Left cardiac atrium (tissue), 4 donors: Measurements from ENCODE around the gene ARHGEF26. TPM values are rescaled to one million over a fixed set of nuclear protein-coding genes. Genes with fewer than 3 reads are reported as not detected.

Experiments used
- ATAC-seq, 2 donors: fragments of 200-7000 bp; cut with Tn5 transposase; one replicate each; pipeline ENCODE4 v1.9.1; 2020; ENCODE audit warnings: mild to moderate bottlenecking in 2 of 2, moderate library complexity in 2 of 2
- DNase-seq: peaks from one replicate; pipeline ENCODE4 v3.0.0-alpha.2; 2020
- intact Hi-C, 2 donors: fragments of 100-400 bp; cut with DNase I; formaldehyde crosslinking; loops; one replicate each; pipeline versions ENCODE4 v1.14.1 to v1.15.1; 2022 to 2023
- total RNA-seq, 2 donors: library from RNA; stranded (reverse); fragmentation: NEBNext Ultra II Directional; extraction: Animal tissue kit (Norgen Biotek cat#: 25700); gene quantifications; one replicate each; pipeline ENCODE4 v1.2.1, GENCODE V29; 2021
- donor health status: DM: no; HTN: yes; CAD: no.
- donor health status: DM: no; HTN: yes; CAD: no; lungs with severe emphysema.
- donor health status: DM: yes; HTN: yes; CAD: no.
- donor health status: Dilated cardiomyopathy.

Gene ARHGEF26
- total RNA-seq, 2 donors from 2014 or later, result 5.2 to 5.6 TPM

DNA sequence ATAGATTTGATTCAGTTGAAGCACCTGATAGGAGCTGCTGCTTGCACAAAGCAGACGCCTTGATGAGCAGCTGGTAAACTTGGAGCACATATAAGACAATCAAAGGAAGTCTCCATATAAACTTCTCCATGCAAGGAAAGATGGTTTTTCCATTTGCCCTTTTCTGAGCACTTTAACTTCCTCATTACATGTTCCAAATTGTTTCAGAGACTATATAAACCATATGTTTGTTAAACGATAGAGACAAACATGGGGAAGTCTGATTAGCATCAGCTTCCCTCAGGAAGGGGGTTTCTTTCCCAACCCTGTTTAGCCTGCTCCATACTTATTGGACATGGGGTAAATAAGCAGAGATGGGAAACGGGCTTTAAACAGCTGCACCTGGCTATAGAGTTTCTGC, 115.1 kb downstream of the ARHGEF26 start:
- no peak for DNase-seq
- intact Hi-C loops, result no loop called here
- no peak for ATAC-seq

DNA sequence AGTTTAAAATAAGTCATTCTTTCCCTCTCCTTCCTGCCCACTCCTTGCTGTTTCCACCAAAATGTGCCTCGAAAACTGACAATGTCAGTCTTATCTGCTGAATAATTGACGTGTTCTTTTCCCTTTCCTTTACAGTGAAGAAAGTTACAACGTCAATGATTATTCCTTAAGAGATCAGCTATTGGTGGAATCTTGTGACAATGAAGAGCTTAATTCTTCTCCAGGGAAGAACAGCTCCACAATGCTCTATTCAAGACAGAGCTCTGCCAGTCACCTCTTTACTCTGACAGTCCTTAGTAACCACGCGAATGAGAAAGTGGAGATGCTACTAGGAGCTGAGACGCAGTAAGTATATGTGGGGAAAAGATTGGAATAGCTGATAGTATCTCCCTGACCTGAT, 119.0 kb downstream of the ARHGEF26 start:
- intact Hi-C loops, result no loop called here
- ATAC-seq, result no peak
- no peak for DNase-seq

GRCh38 chr3:154241496-154241895, 120.3 kb downstream of the ARHGEF26 start:
- ATAC-seq, result no peak
- intact Hi-C loops, result no loop called here
- DNase-seq, result no peak

GRCh38 chr3:154242766-154243165, 121.6 kb downstream of the ARHGEF26 start:
- intact Hi-C loops, result no loop called here
- DNase-seq (no peak), ATAC-seq (peak in 1 of 2 donors; percentile 5)

DNA sequence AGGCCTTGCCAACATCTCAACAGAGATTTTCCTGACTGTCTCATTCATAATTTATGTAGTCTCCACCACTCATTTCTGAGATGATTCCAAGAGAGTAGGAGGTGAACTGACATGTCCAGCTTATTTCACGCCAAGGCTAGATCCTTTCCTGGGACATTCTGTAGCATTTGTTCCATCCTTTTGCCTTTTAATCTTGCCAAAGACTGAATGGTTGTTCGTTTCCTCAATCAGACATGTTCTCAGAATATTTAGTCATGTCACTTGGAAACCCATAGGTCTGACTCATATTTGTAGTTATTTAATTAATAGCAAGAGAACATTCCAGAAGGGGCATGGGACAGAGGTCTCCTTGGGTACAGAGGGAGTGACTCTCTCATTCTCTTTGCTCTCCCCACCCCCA, 122.2 kb downstream of the ARHGEF26 start:
- intact Hi-C loops, result no loop called here
- DNase-seq, result no peak
- ATAC-seq, result peak; percentile 40 to 83

GRCh38 chr3:154244644-154245043, 123.5 kb downstream of the ARHGEF26 start:
- DNase-seq, result no peak
- intact Hi-C loops, result no loop called here
- ATAC-seq, result peak; percentile 49 to 51

- DNase-seq (no peak), ATAC-seq (no peak)
- intact Hi-C loops, result no loop called here
These were observed 126.7 kb downstream of the ARHGEF26 start for GRCh38 chr3:154247806-154248415.

DNA sequence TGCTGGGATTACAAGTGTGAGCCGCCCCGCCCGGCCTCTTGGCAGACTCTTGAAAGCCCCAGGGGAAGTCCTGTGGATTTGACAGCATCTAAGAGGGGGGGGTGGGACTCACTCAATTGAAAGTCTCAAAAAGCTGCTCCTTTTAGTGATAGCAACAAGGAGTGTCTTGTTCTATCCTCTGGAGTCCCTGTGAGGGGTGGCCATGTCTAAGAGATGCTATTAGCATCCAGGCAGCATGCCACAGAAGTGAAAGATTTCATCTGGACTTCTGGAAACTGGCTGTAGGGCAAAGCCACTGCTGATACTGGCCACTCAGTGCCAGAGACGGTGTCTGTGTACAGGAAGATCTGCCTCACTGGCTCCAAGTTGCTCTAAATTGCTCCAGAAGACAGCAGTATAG, 129.1 kb downstream of the ARHGEF26 start:
- no peak for DNase-seq
- no peak for ATAC-seq
- intact Hi-C loops, result loop anchor here (5.0 to 10.0 kb wide), 3 partner anchors 153 to 1223 kb away; no protein-coding TSS in a partner anchor

DNA sequence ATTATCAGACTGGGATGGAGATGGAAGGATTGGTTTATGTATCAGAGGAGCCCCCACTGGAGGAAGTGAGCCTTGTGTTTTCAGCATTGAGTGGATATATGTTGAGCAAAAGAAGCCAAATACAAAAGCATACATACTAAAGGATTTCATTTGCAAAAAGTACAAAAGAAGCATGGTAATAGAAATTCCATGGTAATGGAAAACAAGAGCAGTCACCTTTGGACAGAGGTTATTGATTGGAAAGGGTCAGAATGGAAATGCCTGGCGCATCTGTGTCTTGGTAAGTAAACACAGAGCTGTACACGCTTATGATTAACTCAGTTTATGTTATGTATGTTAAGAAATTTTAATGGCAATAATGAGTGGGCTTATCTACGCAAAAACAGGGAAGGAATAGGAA, 130.4 kb downstream of the ARHGEF26 start:
- ATAC-seq (no peak), DNase-seq (no peak)
- intact Hi-C loops, result loop anchor here (5.0 to 10.0 kb wide), 3 partner anchors 154 to 1224 kb away; no protein-coding TSS in a partner anchor

- ATAC-seq (peak; percentile 93 to 95), DNase-seq (peak; percentile 92)
- intact Hi-C loops, result loop anchor here (5.0 to 10.0 kb wide), 3 partner anchors 156 to 1226 kb away; no protein-coding TSS in a partner anchor
These were observed 131.8 kb downstream of the ARHGEF26 start for GRCh38 chr3:154252759-154253638.

- intact Hi-C loops, result loop anchor here (5.0 to 10.0 kb wide), 3 partner anchors 157 to 1227 kb away; no protein-coding TSS in a partner anchor
- no peak for ATAC-seq
- no peak for DNase-seq
These were observed 133.3 kb downstream of the ARHGEF26 start for GRCh38 chr3:154254527-154254926.

- intact Hi-C loops, result no loop called here
- no peak for DNase-seq
- no peak for ATAC-seq
These were observed 152.2 kb downstream of the ARHGEF26 start for GRCh38 chr3:154273381-154273780.

GRCh38 chr3:154274348-154274747, 153.2 kb downstream of the ARHGEF26 start:
- ATAC-seq (peak in 1 of 2 donors; percentile 44), DNase-seq (no peak)
- intact Hi-C loops, result no loop called here

- DNase-seq (no peak), ATAC-seq (peak in 1 of 2 donors; percentile 89)
- intact Hi-C loops, result no loop called here
These were observed 154.1 kb downstream of the ARHGEF26 start for GRCh38 chr3:154275292-154275691.

DNA sequence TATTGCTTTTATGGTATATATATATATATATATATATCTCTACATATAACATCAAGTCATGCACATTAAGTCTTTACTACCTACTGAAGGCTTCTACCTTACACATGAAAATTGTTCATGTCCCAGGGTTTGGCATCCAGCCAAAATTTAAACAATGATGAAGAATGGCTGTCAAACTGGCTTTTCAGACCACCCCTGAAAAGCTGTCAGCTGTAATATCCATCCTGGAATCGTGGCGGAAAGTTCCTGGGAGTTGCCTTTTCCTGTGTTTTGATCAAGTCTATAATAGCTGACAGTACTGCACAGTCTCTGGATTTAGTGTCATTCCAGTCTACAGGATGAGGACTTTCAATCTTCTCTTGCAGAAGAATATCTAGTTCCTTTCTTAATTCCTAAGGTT, 154.8 kb downstream of the ARHGEF26 start:
- DNase-seq (no peak), ATAC-seq (no peak)
- intact Hi-C loops, result no loop called here

DNA sequence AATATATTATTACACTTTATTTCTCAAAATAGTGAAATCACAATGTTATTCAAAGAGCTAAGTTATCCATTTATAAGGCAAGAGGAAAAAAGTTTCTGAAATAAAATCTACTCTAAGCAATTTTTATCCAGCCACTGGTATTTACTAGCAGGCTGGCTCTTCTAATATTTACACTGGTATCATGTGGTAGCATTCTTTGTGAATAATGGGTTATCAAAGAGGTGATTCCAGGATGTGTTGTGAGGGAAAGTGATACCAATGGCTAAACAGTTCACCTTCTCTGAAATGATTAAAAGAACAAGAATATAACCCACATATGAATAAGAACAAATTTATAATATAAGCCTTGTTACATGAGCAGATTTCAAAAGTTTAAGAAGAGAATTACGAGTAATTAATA, 159.0 kb downstream of the ARHGEF26 start:
- intact Hi-C loops, result no loop called here
- ATAC-seq, result no peak
- no peak for DNase-seq

GRCh38 chr3:154285221-154285620, 164.0 kb downstream of the ARHGEF26 start:
- intact Hi-C loops, result no loop called here
- DNase-seq (no peak), ATAC-seq (no peak)

- DNase-seq (no peak), ATAC-seq (no peak)
- intact Hi-C loops, result no loop called here
These were observed 169.0 kb downstream of the ARHGEF26 start for GRCh38 chr3:154290187-154290586.

DNA sequence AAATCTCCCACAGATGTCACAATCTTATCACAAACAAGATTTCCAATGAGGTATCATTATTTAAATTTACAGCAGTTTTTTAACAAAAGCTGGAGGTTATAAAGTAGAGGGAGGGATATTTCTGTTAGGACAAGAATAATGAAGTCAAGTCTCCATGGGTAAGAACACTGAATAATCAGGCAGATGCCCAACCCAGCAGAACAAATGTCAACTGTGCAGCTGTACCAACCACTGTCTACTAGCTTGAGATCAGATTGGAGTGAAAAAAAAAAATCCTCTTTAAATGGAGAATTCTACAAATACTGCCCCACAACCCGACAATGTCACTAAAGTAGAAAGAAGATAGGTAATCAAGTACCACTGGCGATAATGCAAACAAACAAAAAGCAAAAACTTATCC, 172.8 kb downstream of the ARHGEF26 start:
- no peak for DNase-seq
- ATAC-seq, result no peak
- intact Hi-C loops, result no loop called here

GRCh38 chr3:154301561-154301960, 180.4 kb downstream of the ARHGEF26 start:
- no peak for DNase-seq
- no peak for ATAC-seq
- intact Hi-C loops, result no loop called here
